CD14-positive monocyte (primary cell): ENCODE results near the gene RRBP1. TPM values are rescaled to one million over a fixed set of nuclear protein-coding genes. Genes with fewer than 3 reads are reported as not detected.

Source experiments
- DNase-seq, 3 donors: peaks; one replicate each; pipeline ENCODE4 v3.0.0-alpha.2; 2011 to 2022
- H2AFZ ChIP-seq: 2 replicates; pipeline ENCODE4 v1.6.0; 2012; ENCODE audit warnings: mild to moderate bottlenecking, low read depth, low read length, inconsistent platforms; ENCODE audit not compliant: insufficient read depth, poor library complexity, severe bottlenecking
- H3K27ac ChIP-seq, 2 donors: 1 replicate in 1 of 2; 2 replicates in 1 of 2; pipeline ENCODE4 v1.5.1; 2012 to 2013; ENCODE audit warnings: low read length in 2 of 2, control low read depth in 1 of 2, inconsistent platforms in 1 of 2, low read depth in 1 of 2, mild to moderate bottlenecking in 1 of 2
- H3K27me3 ChIP-seq, 2 donors: one replicate each; pipeline versions ENCODE4 v1.6.0 to v1.6.1; 2011 to 2013; ENCODE audit warnings: low read length in 2 of 2; ENCODE audit not compliant: control insufficient read depth in 2 of 2, insufficient read depth in 2 of 2
- H3K36me3 ChIP-seq, 2 donors: replicated peaks in 1 of 2; 1 replicate in 1 of 2; 2 replicates in 1 of 2; pipeline versions ENCODE4 v1.5.1 to v1.6.1; 2012 to 2013; ENCODE audit warnings: low read length in 2 of 2, control low read depth in 1 of 2, inconsistent platforms in 1 of 2, mild to moderate bottlenecking in 1 of 2; ENCODE audit not compliant: insufficient read depth in 2 of 2, control insufficient read depth in 1 of 2
- H3K4me1 ChIP-seq, 2 donors: 1 replicate in 1 of 2; 2 replicates in 1 of 2; pipeline versions ENCODE4 v1.5.1 to v1.6.1; 2012 to 2013; ENCODE audit warnings: low read length in 2 of 2, control low read depth in 1 of 2, inconsistent platforms in 1 of 2, mild to moderate bottlenecking in 1 of 2, moderate library complexity in 1 of 2; ENCODE audit not compliant: insufficient read depth in 2 of 2, control insufficient read depth in 1 of 2
- H3K4me2 ChIP-seq: replicated peaks from 2 replicates; pipeline ENCODE3; 2012; ENCODE audit warnings: low read length, moderate library complexity, mild to moderate bottlenecking; ENCODE audit not compliant: poor library complexity, severe bottlenecking; ENCODE audit errors: extremely low read depth
- H3K4me3 ChIP-seq, 3 experiments: fragments of 200-600 bp in 1 of 3; sonication (generic) in 1 of 3; replicated peaks in 1 of 3; 1 replicate in 2 of 3; 2 replicates in 1 of 3; pipeline ENCODE4 v1.5.1; 2011 to 2013; ENCODE audit warnings: low read length in 3 of 3, mild to moderate bottlenecking in 3 of 3, control low read depth in 2 of 3, low read depth in 2 of 3, inconsistent platforms in 1 of 3, moderate library complexity in 1 of 3
- H3K79me2 ChIP-seq: 2 replicates; pipeline ENCODE4 v1.6.0; 2012; ENCODE audit warnings: mild to moderate bottlenecking, control low read depth, inconsistent platforms, low read length, moderate library complexity; ENCODE audit not compliant: insufficient read depth
- H3K9ac ChIP-seq: 2 replicates; pipeline ENCODE4 v1.6.0; 2017; ENCODE audit warnings: low read length, mild to moderate bottlenecking; ENCODE audit not compliant: insufficient read depth, poor library complexity, severe bottlenecking
- H3K9me3 ChIP-seq, 2 donors: replicated peaks in 1 of 2; 1 replicate in 1 of 2; 2 replicates in 1 of 2; pipeline versions ENCODE4 v1.5.1 to v1.6.1; 2012 to 2013; ENCODE audit warnings: low read length in 2 of 2, control low read depth in 1 of 2; ENCODE audit not compliant: control insufficient read depth in 1 of 2, insufficient read depth in 1 of 2
- H4K20me1 ChIP-seq: 2 replicates; pipeline ENCODE4 v1.6.0; 2012; ENCODE audit warnings: mild to moderate bottlenecking, low read length, control low read depth, moderate library complexity; ENCODE audit not compliant: insufficient read depth
- H3K27ac Mint-ChIP-seq, 7 donors: one replicate each; pipeline ENCODE4 v1.8.0; 2020; ENCODE audit warnings: mild to moderate bottlenecking in 7 of 7, mixed read lengths in 7 of 7, moderate library complexity in 6 of 7, inconsistent platforms in 2 of 7
- H3K27me3 Mint-ChIP-seq, 3 donors: one replicate each; pipeline ENCODE4 v1.8.0; 2021 to 2022; ENCODE audit warnings: low read depth in 3 of 3, mild to moderate bottlenecking in 3 of 3, mixed read lengths in 3 of 3, moderate library complexity in 3 of 3, inconsistent platforms in 1 of 3
- H3K36me3 Mint-ChIP-seq, 2 donors: one replicate each; pipeline ENCODE4 v1.8.0; 2020; ENCODE audit warnings: mixed read lengths in 2 of 2, inconsistent platforms in 1 of 2, mild to moderate bottlenecking in 1 of 2
- H3K4me1 Mint-ChIP-seq: one replicate; pipeline ENCODE4 v1.8.0; 2020; ENCODE audit warnings: mild to moderate bottlenecking, mixed read lengths
- H3K4me3 Mint-ChIP-seq, 2 donors: one replicate each; pipeline ENCODE4 v1.8.0; 2020; ENCODE audit warnings: mild to moderate bottlenecking in 2 of 2, mixed read lengths in 2 of 2, moderate library complexity in 1 of 2
- H3K9me3 Mint-ChIP-seq, 7 donors: one replicate each; pipeline ENCODE4 v1.8.0; 2020 to 2022; ENCODE audit warnings: mixed read lengths in 7 of 7, mild to moderate bottlenecking in 6 of 7, moderate library complexity in 6 of 7, inconsistent platforms in 2 of 7
- CTCF ChIP-seq: fragments of 200-600 bp; IDR thresholded peaks from one replicate; pipeline ENCODE4 v1.8.0; 2022; ENCODE audit warnings: antibody characterized with exemption, mild to moderate bottlenecking
- WGBS: methylation state at CpG from one replicate; pipeline ENCODE4 v1.1.5; 2013; ENCODE audit warnings: missing lambda C conversion rate; ENCODE audit not compliant: insufficient coverage; 5-methylcytosine and 5-hydroxymethylcytosine counted together
- intact Hi-C, 2 donors: fragments of 100-400 bp; cut with micrococcal nuclease; formaldehyde crosslinking; loops; one replicate each; pipeline versions ENCODE4 v1.15.0 to v1.15.1; 2023
- polyA plus RNA-seq, 3 donors: library from polyadenylated mRNA; depleted of rRNA in 1 of 3; unstranded in 2 of 3; stranded (reverse) in 1 of 3; fragments of 300-500 nt in 2 of 3; fragments of >200 nt in 1 of 3; fragmentation: Illumina TruSeq in 2 of 3; gene quantifications; 1 replicate in 2 of 3; 2 replicates in 1 of 3; pipeline ENCODE4 v1.2.3, GENCODE V29; 2012 to 2021

Gene RRBP1
- polyA plus RNA-seq, 3 donors, result 4.7 to 22.2 (median 7.5) TPM

- H3K9me3 Mint-ChIP-seq, result peaks cover 5 to 9% (median 8%) of the 10 kb centered on the region in 7 donors
- peaks cover 34% of the 10 kb centered on the region for H3K4me1 Mint-ChIP-seq
- Histone ChIP-seq H3K4me1 (peaks cover 21 to 33% of the 10 kb centered on the region in 2 donors), H3K9me3 (peaks cover 0 to 5% of the 10 kb centered on the region in 2 donors), H3K79me2 (peaks cover 43% of the 10 kb centered on the region), H3K27ac (no peak overlapping the region), H3K4me2 (no peak overlapping the region), H3K4me3 (no peak overlapping the region), H3K9ac (no peak overlapping the region), H4K20me1 (peaks cover 63% of the 10 kb centered on the region), H3K27me3 (no peaks in the 10 kb centered on the region), H3K36me3 (peaks cover 24 to 68% of the 10 kb centered on the region in 2 donors), H2AFZ (no peak overlapping the region)
- H3K4me3 Mint-ChIP-seq, result no peak overlapping the region
- DNase-seq, result no peak
- peaks cover 41 to 64% of the 10 kb centered on the region in 2 donors for H3K36me3 Mint-ChIP-seq
- no peaks in the 10 kb centered on the region for H3K27me3 Mint-ChIP-seq
- H3K27ac Mint-ChIP-seq, result peak overlapping the region in 3 of 7 donors; percentile 43 to 75 (median 66)
- TF ChIP-seq CTCF, result no peak
- WGBS, result 96% methylated on average over 7 of the region's 11 CpGs
- intact Hi-C loops, result no loop called here
Measured at GRCh38 chr20:17653835-17654648, 28.0 kb downstream of the RRBP1 start.

GRCh38 chr20:17652411-17652810 is 29.6 kb downstream of the RRBP1 start:
- Mint-ChIP-seq H3K27ac (peak overlapping the region in 3 of 7 donors; percentile 28 to 54 (median 50)), H3K4me1 (peaks cover 50% of the 10 kb centered on the region), H3K36me3 (peaks cover 27 to 52% of the 10 kb centered on the region in 2 donors), H3K9me3 (no peaks in the 10 kb centered on the region), H3K4me3 (no peak overlapping the region), H3K27me3 (peaks cover 0 to 3% (median 0%) of the 10 kb centered on the region in 3 donors)
- peak overlapping the region in 1 of 2 donors; percentile 24 for H3K27ac ChIP-seq
- DNase-seq, result no peak
- WGBS, result 69% methylated on average over 10 of the region's 10 CpGs
- H3K4me1 ChIP-seq, result peaks cover 27 to 46% of the 10 kb centered on the region in 2 donors
- no peaks in the 10 kb centered on the region for H3K27me3 ChIP-seq
- no peak overlapping the region for H3K9ac ChIP-seq
- peaks cover 19 to 52% of the 10 kb centered on the region in 2 donors for H3K36me3 ChIP-seq
- no peaks in the 10 kb centered on the region for H3K9me3 ChIP-seq
- no peak overlapping the region for H3K4me3 ChIP-seq
- H2AFZ ChIP-seq, result no peak overlapping the region
- intact Hi-C loops, result no loop called here
- no peak for TF ChIP-seq CTCF
- H4K20me1 ChIP-seq, result peaks cover 74% of the 10 kb centered on the region
- peaks cover 43% of the 10 kb centered on the region for H3K79me2 ChIP-seq
- no peak overlapping the region for H3K4me2 ChIP-seq
